Measurements from ENCODE around the gene KCND2.

DNA sequence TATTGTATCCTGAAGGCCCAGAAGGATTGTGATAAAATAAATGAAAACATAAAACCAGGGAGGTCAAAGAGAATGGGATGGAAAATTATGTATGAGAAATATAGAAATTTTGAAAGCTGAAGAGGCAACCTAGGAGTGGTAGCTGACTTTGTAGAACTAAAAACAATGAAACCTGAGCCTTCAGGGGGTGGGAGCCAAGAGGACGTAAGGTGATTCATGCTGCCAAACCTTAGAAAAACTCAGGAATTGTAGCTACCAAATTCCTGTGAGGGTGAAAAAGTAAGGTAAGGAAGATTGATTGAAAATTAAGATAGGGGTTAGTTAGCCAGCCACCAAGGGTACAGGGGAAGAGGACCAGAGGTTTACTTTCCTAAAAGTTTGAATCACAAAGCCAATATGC lies 213.2 kb downstream of the KCND2 start:
- TF ChIP-seq YY1 (IDR thresholded peaks at IDR 0.05; ENCODE audit: insufficient read depth, insufficient read length) (no peak), SUZ12 (IDR thresholded peaks at IDR 0.05; ENCODE audit: extremely low read depth, insufficient read depth, insufficient read length) (no peak)

Data from NT2/D1 (cell line).